GM12874 (cell line): Measurements from ENCODE around the gene ATP6AP2.

Experiments
- TF ChIP-seq, protein P1 (sequence below): IDR thresholded peaks from 2 replicates; pipeline ENCODE4 v1.5.1; 2011; ENCODE audit warnings: low read depth, mild to moderate bottlenecking, control low read depth, low read length, moderate library complexity; ENCODE audit not compliant: insufficient read depth

The ATP6AP2 gene

DNA sequence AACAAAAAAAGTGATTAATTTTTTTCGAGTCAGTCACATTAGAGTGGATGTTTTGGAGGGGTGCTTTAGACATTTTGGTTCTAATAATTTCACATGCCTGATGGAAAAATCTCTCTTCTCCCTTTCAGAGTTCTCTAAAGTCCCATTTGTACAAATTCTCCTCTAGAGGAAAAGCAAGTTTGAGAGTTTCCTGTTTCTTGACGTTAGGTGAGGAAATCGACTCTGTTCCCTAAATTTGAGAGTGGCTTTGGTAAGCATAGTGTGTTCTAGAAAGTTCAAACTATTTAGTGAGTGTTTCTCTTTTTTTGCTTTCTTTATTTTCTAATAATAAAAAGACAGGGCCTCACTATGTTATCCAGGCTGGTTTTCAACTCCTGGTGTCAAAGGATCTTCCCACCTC, 1.6 kb upstream of the ATP6AP2 start:
- TF ChIP-seq, protein P1, sequence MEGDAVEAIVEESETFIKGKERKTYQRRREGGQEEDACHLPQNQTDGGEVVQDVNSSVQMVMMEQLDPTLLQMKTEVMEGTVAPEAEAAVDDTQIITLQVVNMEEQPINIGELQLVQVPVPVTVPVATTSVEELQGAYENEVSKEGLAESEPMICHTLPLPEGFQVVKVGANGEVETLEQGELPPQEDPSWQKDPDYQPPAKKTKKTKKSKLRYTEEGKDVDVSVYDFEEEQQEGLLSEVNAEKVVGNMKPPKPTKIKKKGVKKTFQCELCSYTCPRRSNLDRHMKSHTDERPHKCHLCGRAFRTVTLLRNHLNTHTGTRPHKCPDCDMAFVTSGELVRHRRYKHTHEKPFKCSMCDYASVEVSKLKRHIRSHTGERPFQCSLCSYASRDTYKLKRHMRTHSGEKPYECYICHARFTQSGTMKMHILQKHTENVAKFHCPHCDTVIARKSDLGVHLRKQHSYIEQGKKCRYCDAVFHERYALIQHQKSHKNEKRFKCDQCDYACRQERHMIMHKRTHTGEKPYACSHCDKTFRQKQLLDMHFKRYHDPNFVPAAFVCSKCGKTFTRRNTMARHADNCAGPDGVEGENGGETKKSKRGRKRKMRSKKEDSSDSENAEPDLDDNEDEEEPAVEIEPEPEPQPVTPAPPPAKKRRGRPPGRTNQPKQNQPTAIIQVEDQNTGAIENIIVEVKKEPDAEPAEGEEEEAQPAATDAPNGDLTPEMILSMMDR, result no peak

DNA sequence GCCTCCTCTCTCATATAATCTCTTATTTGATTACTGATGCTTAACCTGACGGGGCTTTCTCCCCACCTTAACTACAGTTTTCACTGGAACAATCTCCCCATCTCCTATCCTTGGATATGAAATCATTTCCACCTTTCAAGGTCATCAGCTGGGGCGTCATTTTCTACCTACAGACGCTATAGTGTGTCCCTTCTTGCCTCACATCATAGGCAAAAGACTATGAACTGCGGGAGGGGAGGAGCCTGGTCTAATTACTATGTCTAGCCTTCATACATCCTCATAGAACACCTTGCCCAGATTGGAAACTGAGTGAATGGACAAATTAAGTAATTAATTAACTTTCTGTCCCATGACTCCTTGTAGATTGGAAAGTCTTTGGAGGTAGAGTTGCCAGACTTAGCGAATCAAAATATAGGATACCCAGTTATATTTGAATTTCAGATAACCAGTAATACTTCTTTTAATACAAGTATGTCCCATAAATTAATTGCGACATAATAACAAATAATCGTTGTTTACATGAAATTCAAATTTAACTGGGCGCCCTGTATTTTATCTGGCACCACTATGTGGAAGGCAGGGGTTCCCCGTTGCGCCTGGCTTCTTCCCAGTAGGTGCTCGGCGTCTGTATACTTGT, 752 bp upstream of the ATP6AP2 start:
- TF ChIP-seq, protein P1, result no peak

DNA sequence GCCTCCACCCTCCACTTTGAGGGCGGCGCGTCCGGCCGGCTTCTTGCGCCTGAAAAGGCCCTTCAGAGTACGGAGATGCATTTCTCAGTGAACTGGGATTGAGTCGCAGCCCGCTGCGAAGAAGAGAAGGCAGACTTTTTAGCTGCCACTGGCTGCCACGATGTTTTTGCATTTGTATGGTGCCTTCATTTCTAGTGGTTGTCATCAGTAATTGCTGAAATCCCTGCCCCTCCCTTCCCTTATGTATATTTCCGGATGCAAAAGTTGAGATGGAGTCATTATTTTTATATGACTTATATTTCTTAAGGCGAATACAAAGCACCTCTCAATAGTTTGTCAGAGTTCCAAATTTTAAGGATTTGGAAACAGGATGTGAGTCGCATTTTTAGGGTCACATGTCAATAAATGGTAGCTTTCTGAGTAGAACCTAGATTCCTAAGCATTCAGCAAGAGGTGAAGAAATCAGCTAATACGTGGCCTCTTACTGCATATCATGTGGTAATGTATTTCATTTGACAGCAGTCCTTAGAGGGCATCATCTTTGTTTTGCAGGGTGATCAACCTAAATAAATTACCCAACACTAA, 658 bp downstream of the ATP6AP2 start:
- TF ChIP-seq, protein P1, result no peak

DNA sequence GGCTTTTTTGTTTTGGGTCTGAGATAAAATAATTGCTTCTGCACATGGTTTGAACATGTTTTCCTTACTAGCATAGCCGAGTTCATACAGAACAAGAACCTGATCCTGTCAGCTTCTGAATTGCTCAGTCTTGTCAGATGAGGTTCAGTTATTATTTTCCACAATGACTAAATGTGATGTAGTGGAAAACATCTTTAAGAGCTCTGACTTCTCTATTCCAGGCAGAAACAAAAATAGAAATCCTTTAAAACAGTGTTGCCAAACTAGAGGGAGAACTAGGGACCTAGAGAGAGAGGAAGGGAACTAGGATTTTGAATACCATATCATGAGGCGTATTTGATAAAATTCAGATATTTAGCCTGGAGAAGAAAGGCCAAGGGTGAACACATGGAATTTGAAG, 2.0 kb downstream of the ATP6AP2 start:
- TF ChIP-seq, protein P1, result no peak

DNA sequence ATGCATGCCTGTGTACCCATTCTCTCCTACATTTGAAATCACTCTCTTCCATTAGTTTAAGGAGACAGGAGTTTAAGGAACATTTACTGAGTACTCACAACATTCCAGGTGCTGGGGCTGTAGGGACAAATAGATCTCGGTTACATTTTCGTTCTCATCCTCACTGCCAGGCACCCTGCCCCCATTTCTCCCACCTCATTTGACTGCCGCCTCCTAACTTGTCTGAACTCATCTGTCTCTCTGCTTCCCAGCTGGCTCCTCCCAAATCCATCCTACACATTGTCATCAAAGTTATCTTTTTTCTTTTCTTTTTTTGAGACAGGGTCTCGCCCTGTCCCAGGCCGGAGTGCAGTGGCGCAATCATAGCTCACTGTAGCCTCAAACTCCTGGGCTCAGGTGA, 22.7 kb downstream of the ATP6AP2 start:
- TF ChIP-seq, protein P1, result no peak

DNA sequence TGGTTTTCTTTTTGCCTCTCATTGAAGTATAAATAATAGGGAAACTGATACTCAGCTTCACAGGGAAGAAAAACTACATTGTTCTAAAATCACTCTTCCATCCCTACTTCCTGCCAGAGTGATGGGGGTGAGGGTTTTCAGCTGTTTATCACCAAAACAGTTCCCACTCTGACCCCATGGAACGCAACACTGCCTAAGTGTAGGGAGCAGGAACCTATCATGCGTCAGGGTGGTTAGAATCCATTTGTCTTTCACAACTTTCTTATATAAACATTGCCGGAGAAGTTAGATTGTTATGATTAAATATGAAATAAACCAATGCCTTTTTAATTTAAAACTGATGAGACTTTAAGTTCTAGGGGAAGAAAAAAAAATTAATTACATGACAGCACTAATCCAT, 26.6 kb downstream of the ATP6AP2 start:
- TF ChIP-seq, protein P1, result no peak

DNA sequence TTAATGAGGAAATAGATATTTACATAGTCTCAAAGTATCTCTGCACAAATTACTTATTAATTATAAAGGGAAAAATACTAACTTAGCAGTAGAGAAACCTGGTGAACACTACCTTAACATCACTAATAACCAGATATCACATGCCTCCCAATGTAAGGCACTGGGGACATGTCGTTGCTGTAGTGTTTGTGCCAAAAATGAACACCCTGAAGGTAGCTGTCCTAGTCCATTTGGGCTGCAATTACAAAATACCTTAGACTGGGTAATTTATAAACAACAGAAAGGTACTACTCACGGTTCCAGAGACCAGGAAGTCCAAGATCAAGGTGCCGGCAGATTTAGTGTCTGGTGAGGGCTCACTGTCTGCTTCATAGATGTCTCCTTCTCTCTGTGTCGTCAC, 31.7 kb downstream of the ATP6AP2 start:
- TF ChIP-seq, protein P1, result no peak
